Panc1 (cell line): ENCODE data around the gene EEIG1. TPM values are rescaled to one million over a fixed set of nuclear protein-coding genes. Genes with fewer than 3 reads are reported as not detected.

ENCODE experiments used
- ATAC-seq: fragments of 200-7000 bp; cut with Tn5 transposase; 2 replicates; pipeline ENCODE4 v1.9.1; 2020; ENCODE audit warnings: mild to moderate bottlenecking, moderate library complexity
- BruUV-seq: library from RNA; stranded (reverse); fragments of 400-500 nt; replicated peaks from 2 replicates; lab custom pipeline; 2021; lab: Mats Ljungman, UMichigan
- CTCF ChIA-PET: fragments of 300-600 bp; sonication (Branson Sonifier 250); formaldehyde crosslinking; loops from one replicate; lab custom pipeline; 2022; ENCODE audit warnings: antibody characterized with exemption; lab: Charles Lee
- POLR2A ChIA-PET: fragments of 300-600 bp; sonication (Branson Sonifier 250); formaldehyde crosslinking; loops from one replicate; lab custom pipeline; 2022; ENCODE audit warnings: antibody characterized with exemption; lab: Charles Lee
- DNase-seq: peaks from one replicate; pipeline ENCODE4 v3.0.0-alpha.2; 2010; ENCODE audit warnings: low read depth, low spot score
- H3K27ac ChIP-seq: 2 replicates; pipeline ENCODE4 v1.5.1; 2011; ENCODE audit warnings: mild to moderate bottlenecking, low read length, inconsistent platforms
- H3K27me3 ChIP-seq: fragments of 200-500 bp; sonication (Bioruptor generic); 2 replicates; pipeline ENCODE4 v1.6.0; 2014; ENCODE audit warnings: low read length, inconsistent platforms; ENCODE audit not compliant: control insufficient read depth, insufficient read depth
- H3K36me3 ChIP-seq: fragments of 200-500 bp; sonication (Bioruptor generic); 2 replicates; pipeline ENCODE4 v1.5.1; 2014; ENCODE audit warnings: inconsistent platforms, mild to moderate bottlenecking, low read length, moderate library complexity; ENCODE audit not compliant: control insufficient read depth, insufficient read depth
- H3K4me1 ChIP-seq: 2 replicates; pipeline ENCODE4 v1.5.1; 2011; ENCODE audit warnings: inconsistent platforms, mild to moderate bottlenecking, low read length, moderate library complexity; ENCODE audit not compliant: control insufficient read depth, insufficient read depth
- H3K4me3 ChIP-seq, 2 experiments: 2 replicates each; pipeline ENCODE4 v1.5.1; 2011 to 2012; ENCODE audit warnings: low read depth in 2 of 2, low read length in 2 of 2, mild to moderate bottlenecking in 2 of 2, inconsistent platforms in 1 of 2, moderate library complexity in 1 of 2
- H3K9me3 ChIP-seq: fragments of 200-500 bp; sonication (Bioruptor generic); 2 replicates; pipeline ENCODE4 v1.5.1; 2014; ENCODE audit warnings: low read depth, mild to moderate bottlenecking, inconsistent platforms, low read length, moderate library complexity; ENCODE audit not compliant: control insufficient read depth, insufficient read depth
- CTCF ChIP-seq: fragments of 450-650 bp; IDR thresholded peaks from 2 replicates; pipeline ENCODE4 v1.5.1; 2017; ENCODE audit warnings: mild to moderate bottlenecking
- POLR2AphosphoS5 ChIP-seq: IDR thresholded peaks from 2 replicates; pipeline ENCODE4 v1.6.1; 2012; ENCODE audit warnings: mild to moderate bottlenecking, low read depth, low read length, moderate library complexity
- REST ChIP-seq, 2 experiments: IDR thresholded peaks; 2 replicates each; pipeline ENCODE4 v1.6.1; 2011 to 2012; ENCODE audit warnings: low read depth in 2 of 2, control low read depth in 1 of 2, low read length in 1 of 2, mild to moderate bottlenecking in 1 of 2, moderate library complexity in 1 of 2; ENCODE audit not compliant: insufficient read depth in 1 of 2
- SIN3A ChIP-seq: IDR thresholded peaks from 2 replicates; pipeline ENCODE4 v1.6.1; 2012; ENCODE audit warnings: low read depth, mild to moderate bottlenecking, low read length, moderate library complexity, borderline replicate concordance; ENCODE audit not compliant: insufficient read depth
- TCF7L2 ChIP-seq: IDR thresholded peaks from 2 replicates; pipeline ENCODE4 v1.6.1; 2011; ENCODE audit warnings: mild to moderate bottlenecking, low read depth, low read length, inconsistent platforms
- in situ Hi-C: cut with HindIII; loops from 2 replicates; pipeline ENCODE4 v1.10.0; 2016; ENCODE audit warnings: low sequenced_read_pairs, low pct_unique_long_range_greater_than_20kb
- intact Hi-C: fragments of 100-400 bp; cut with micrococcal nuclease; formaldehyde crosslinking; loops from one replicate; pipeline ENCODE4 v1.10.0; 2022; ENCODE audit not compliant: unreplicated experiment
- total RNA-seq: library from RNA; stranded (reverse); gene quantifications from one replicate; pipeline ENCODE4 v1.2.1, GENCODE V29; 2021; ENCODE audit not compliant: unreplicated experiment

EEIG1 gene
- total RNA-seq, 1 experiment from 2014 or later: 361 TPM

- H3K4me3 ChIP-seq: no peak overlapping the region
- intact Hi-C loops: loop anchor here (5.0 kb wide), 2 partner anchors 37 to 97 kb away; no protein-coding TSS in a partner anchor
- H3K36me3 ChIP-seq: peaks cover 12% of the 10 kb centered on the region
- DNase-seq (no peak), ATAC-seq (no peak)
- H3K27ac ChIP-seq: peak overlapping the region; percentile 93
- H3K4me1 ChIP-seq: peaks cover 65% of the 10 kb centered on the region
- CTCF ChIA-PET: no interaction called here
- in situ Hi-C loops: loop anchor here (25.0 kb wide), 1 partner anchor 147 kb away; no protein-coding TSS in a partner anchor
- no TSS peak for BruUV-seq
- H3K9me3 ChIP-seq: no peaks in the 10 kb centered on the region
- POLR2A ChIA-PET: no interaction called here
- H3K27me3 ChIP-seq: no peaks in the 10 kb centered on the region
- no peak for TF ChIP-seq CTCF
- TF ChIP-seq REST (IDR thresholded peaks at IDR 0.05; ENCODE audit: insufficient read depth in 1 of 2, low read depth in 2 of 2, low read length in 1 of 2): no peak
- TF ChIP-seq POLR2AphosphoS5: no peak
- TF ChIP-seq TCF7L2: no peak
- TF ChIP-seq SIN3A: no peak
These were observed 40.2 kb downstream of the EEIG1 start for GRCh38 chr9:127940593-127940992.

GRCh38 chr9:127938298-127938690 lies 42.5 kb downstream of the EEIG1 start:
- no TSS peak for BruUV-seq
- CTCF ChIA-PET: no interaction called here
- POLR2A ChIA-PET: no interaction called here
- Histone ChIP-seq H3K36me3 (peaks cover 9% of the 10 kb centered on the region), H3K9me3 (no peaks in the 10 kb centered on the region), H3K27ac (peak overlapping the region; percentile 93), H3K4me3 (peak overlapping the region; percentile 65 to 66), H3K4me1 (peaks cover 61% of the 10 kb centered on the region), H3K27me3 (no peaks in the 10 kb centered on the region)
- DNase-seq (no peak), ATAC-seq (peak; percentile 52)
- TF ChIP-seq CTCF: no peak
- TF ChIP-seq POLR2AphosphoS5: peak; percentile 61
- TF ChIP-seq SIN3A: no peak
- no peak; the same call in 1 of the 2 replicates for TF ChIP-seq TCF7L2
- TF ChIP-seq REST (IDR thresholded peaks at IDR 0.05; ENCODE audit: insufficient read depth in 1 of 2, low read depth in 2 of 2, low read length in 1 of 2): no peak
- intact Hi-C loops (no loop called here), in situ Hi-C loops (loop anchor here (25.0 kb wide), 1 partner anchor 149 kb away; no protein-coding TSS in a partner anchor)
